Liver (tissue), 9 donors: ENCODE measurements around the gene SZT2. TPM values are rescaled to one million over a fixed set of nuclear protein-coding genes. Genes with fewer than 3 reads are reported as not detected.

Experiments used
- DNase-seq: peaks from one replicate; pipeline ENCODE4 v3.0.0-alpha.2; 2017; ENCODE audit warnings: low spot score
- H3K27ac ChIP-seq, 2 donors: one replicate each; pipeline ENCODE4 v1.7.0; 2013; ENCODE audit warnings: inconsistent platforms in 2 of 2, low read length in 2 of 2, control low read depth in 1 of 2, low read depth in 1 of 2, mild to moderate bottlenecking in 1 of 2
- H3K27me3 ChIP-seq, 4 donors: one replicate each; pipeline versions ENCODE4 v1.6.1 to v1.7.0; 2013; ENCODE audit warnings: low read length in 3 of 4, inconsistent platforms in 1 of 4, mild to moderate bottlenecking in 1 of 4, moderate library complexity in 1 of 4; ENCODE audit not compliant: control insufficient read depth in 4 of 4, insufficient read depth in 4 of 4
- H3K36me3 ChIP-seq, 4 donors: one replicate each; pipeline versions ENCODE4 v1.6.1 to v1.7.0; 2013; ENCODE audit warnings: low read length in 3 of 4, mild to moderate bottlenecking in 3 of 4, low read depth in 1 of 4, moderate library complexity in 1 of 4; ENCODE audit not compliant: control insufficient read depth in 4 of 4, insufficient read depth in 3 of 4
- H3K4me1 ChIP-seq, 4 donors: one replicate each; pipeline versions ENCODE4 v1.6.1 to v1.7.0; 2013; ENCODE audit warnings: low read length in 3 of 4, mild to moderate bottlenecking in 3 of 4, moderate library complexity in 1 of 4; ENCODE audit not compliant: control insufficient read depth in 4 of 4, insufficient read depth in 4 of 4
- H3K4me3 ChIP-seq, 3 donors: one replicate each; pipeline versions ENCODE4 v1.6.1 to v1.7.0; 2013; ENCODE audit warnings: low read length in 3 of 3, control low read depth in 1 of 3, low read depth in 1 of 3, mild to moderate bottlenecking in 1 of 3
- H3K9ac ChIP-seq, 2 donors: one replicate each; pipeline ENCODE4 v1.7.0; 2013; ENCODE audit warnings: low read length in 2 of 2, mild to moderate bottlenecking in 2 of 2, moderate library complexity in 2 of 2, control low read depth in 1 of 2, low read depth in 1 of 2
- H3K9me3 ChIP-seq, 4 donors: one replicate each; pipeline versions ENCODE4 v1.6.1 to v1.7.0; 2013; ENCODE audit warnings: low read length in 3 of 4; ENCODE audit not compliant: control insufficient read depth in 4 of 4
- EGR1 ChIP-seq, 2 donors: IDR thresholded peaks; 2 replicates each; pipeline ENCODE4 v1.6.1; 2016 to 2018; ENCODE audit warnings: antibody characterized with exemption in 2 of 2, low read depth in 2 of 2
- GABPA ChIP-seq, 2 donors: IDR thresholded peaks in 1 of 2; conservative IDR thresholded peaks in 1 of 2; 2 replicates each; pipeline ENCODE4 v1.6.1; 2016; ENCODE audit warnings: antibody characterized with exemption in 2 of 2, mild to moderate bottlenecking in 1 of 2, moderate library complexity in 1 of 2
- HNF4A ChIP-seq, 2 donors: conservative IDR thresholded peaks; 2 replicates each; pipeline ENCODE4 v1.6.1; 2016; ENCODE audit warnings: antibody characterized with exemption in 2 of 2, mild to moderate bottlenecking in 2 of 2
- HNF4G ChIP-seq: IDR thresholded peaks from 2 replicates; pipeline ENCODE4 v1.6.1; 2016; ENCODE audit warnings: antibody characterized with exemption
- JUND ChIP-seq, 2 donors: IDR thresholded peaks; 2 replicates each; pipeline ENCODE4 v1.6.1; 2016; ENCODE audit warnings: antibody characterized with exemption in 2 of 2
- NR2F2 ChIP-seq: IDR thresholded peaks from 2 replicates; pipeline ENCODE4 v1.6.1; 2016; ENCODE audit warnings: antibody characterized with exemption
- REST ChIP-seq: IDR thresholded peaks from 2 replicates; pipeline ENCODE4 v1.6.1; 2016; ENCODE audit warnings: antibody characterized with exemption, mild to moderate bottlenecking
- SP1 ChIP-seq: IDR thresholded peaks from 2 replicates; pipeline ENCODE4 v1.6.1; 2018; ENCODE audit warnings: antibody characterized with exemption, mild to moderate bottlenecking
- YY1 ChIP-seq: IDR thresholded peaks from 2 replicates; pipeline ENCODE4 v1.6.1; 2016; ENCODE audit warnings: antibody characterized with exemption, mild to moderate bottlenecking
- ZBTB33 ChIP-seq: IDR thresholded peaks from 2 replicates; pipeline ENCODE4 v1.6.1; 2016; ENCODE audit warnings: antibody characterized with exemption
- WGBS: extraction: QIAGEN DNeasy Blood & Tissue Kit; methylation state at CpG from one replicate; pipeline ENCODE4 v1.1.7; 2013; 5-methylcytosine and 5-hydroxymethylcytosine counted together
- polyA plus RNA-seq, 2 donors: library from polyadenylated mRNA; stranded (reverse) in 1 of 2; unstranded in 1 of 2; fragments of 200-250 nt in 1 of 2; fragments of >200 nt in 1 of 2; fragmentation: Nextera tagmentation in 1 of 2; extraction: Ambion mirVana in 1 of 2; gene quantifications; one replicate each; pipeline versions ENCODE4 v1.2.1 to v1.2.3, GENCODE V29; 2013 to 2015
- total RNA-seq, 2 donors: library from RNA; depleted of rRNA; stranded (reverse); fragments of >200 nt; gene quantifications; one replicate each; pipeline ENCODE4 v1.2.3, GENCODE V29; 2014
- donor health status: healthy.
- donor health status: healthy.
- donor health status: healthy.
- donor health status: healthy.
- donor health status: healthy.

Gene SZT2
- total and polyA plus RNA-seq, 4 donors, result 4.8 to 31.0 (median 11.9) TPM

- Histone ChIP-seq H3K36me3 (peaks cover 17 to 41% (median 29%) of the 10 kb centered on the region in 4 donors), H3K4me3 (no peak overlapping the region), H3K27me3 (no peaks in the 10 kb centered on the region), H3K4me1 (peaks cover 9 to 63% (median 41%) of the 10 kb centered on the region in 4 donors), H3K9ac (no peak overlapping the region), H3K9me3 (no peaks in the 10 kb centered on the region), H3K27ac (no peak overlapping the region)
- 94% methylated on average over 10 of the region's 10 CpGs for WGBS
- TF ChIP-seq SP1 (no peak), GABPA (IDR thresholded peaks at IDR 0.05 in 1 of 2, conservative IDR thresholded peaks at IDR 0.05 in 1 of 2) (no peak), EGR1 (IDR thresholded peaks at IDR 0.05; ENCODE audit: low read depth in 2 of 2) (no peak)
- DNase-seq, result no peak
These were observed 60.7 kb downstream of the SZT2 start for GRCh38 chr1:43450251-43450941.

- no peak for DNase-seq
- H3K27me3 ChIP-seq, result no peaks in the 10 kb centered on the region
- no peak overlapping the region for H3K9ac ChIP-seq
- H3K27ac ChIP-seq, result no peak overlapping the region
- H3K36me3 ChIP-seq, result peaks cover 17 to 35% (median 24%) of the 10 kb centered on the region in 4 donors
- H3K4me3 ChIP-seq, result no peak overlapping the region
- no peak for TF ChIP-seq ZBTB33
- TF ChIP-seq HNF4G, result no peak
- no peak for TF ChIP-seq YY1
- no peak for TF ChIP-seq REST
- TF ChIP-seq GABPA (IDR thresholded peaks at IDR 0.05 in 1 of 2, conservative IDR thresholded peaks at IDR 0.05 in 1 of 2), result no peak
- TF ChIP-seq HNF4A (conservative IDR thresholded peaks at IDR 0.05), result no peak
- TF ChIP-seq NR2F2, result no peak
- TF ChIP-seq EGR1 (IDR thresholded peaks at IDR 0.05; ENCODE audit: low read depth in 2 of 2), result no peak
- no peak for TF ChIP-seq JUND (IDR thresholded peaks at IDR 0.05)
- 90% methylated on average over 12 of the region's 12 CpGs for WGBS
- peaks cover 9 to 58% (median 39%) of the 10 kb centered on the region in 4 donors for H3K4me1 ChIP-seq
- no peaks in the 10 kb centered on the region for H3K9me3 ChIP-seq
These were observed 61.5 kb downstream of the SZT2 start for GRCh38 chr1:43451157-43451591.
